GM18507 (cell line): ENCODE measurements around the gene ZNF784.
"Not testable (repeated sequence)": the region's sequence is repeated elsewhere in the genome, so short reads cannot be mapped to it uniquely, and the experiment has no call there.

Experiments
- DNase-seq: peaks from one replicate; pipeline ENCODE4 v3.0.0; 2011; ENCODE audit warnings: low read depth; ENCODE audit not compliant: insufficient read length; ENCODE audit errors: extremely low spot score
- FAIRE-seq: peaks from 2 replicates; lab custom pipeline; 2011; peaks lifted over from hg19 to GRCh38; lab: Jason Lieb, UNC

Gene ZNF784

GRCh38 chr19:55578031-55578760 lies 46.2 kb downstream of the ZNF784 start:
- no peak for FAIRE-seq
- DNase-seq: no peak

- DNase-seq: no peak
- FAIRE-seq: no peak
Measured at GRCh38 chr19:55576746-55577145, 47.6 kb downstream of the ZNF784 start.

GRCh38 chr19:55573929-55574328 lies 50.4 kb downstream of the ZNF784 start:
- DNase-seq, FAIRE-seq: not testable (repeated sequence)
